Measurements from ENCODE around the gene CR2.
"Not testable (repeated sequence)": the region's sequence is repeated elsewhere in the genome, so short reads cannot be mapped to it uniquely, and the experiment has no call there.

CR2 gene

GRCh38 chr1:207454046-207454964, at the start of gene CR2:
TSS of gene CR2 (plus strand) at chr1:207454328. CDS start at chr1:207454419, 91 bp downstream.
- DNase-seq, result peak in 3 of 4 experiments; percentile 4 to 10 (median 6)

GRCh38 chr1:207404849-207405525, 49.1 kb upstream of the CR2 start:
- no peak for DNase-seq

- no peak for DNase-seq
Measured at GRCh38 chr1:207405814-207406213, 48.3 kb upstream of the CR2 start.

- no peak for DNase-seq
Measured at GRCh38 chr1:207407655-207408260, 46.4 kb upstream of the CR2 start.

- no peak for DNase-seq
Measured at GRCh38 chr1:207412845-207413244, 41.3 kb upstream of the CR2 start.

GRCh38 chr1:207414606-207415108, 39.5 kb upstream of the CR2 start:
- no peak for DNase-seq

- no peak for DNase-seq
Measured at GRCh38 chr1:207417076-207417475, 37.1 kb upstream of the CR2 start.

- DNase-seq, result no peak
Measured at GRCh38 chr1:207418351-207418750, 35.8 kb upstream of the CR2 start.

GRCh38 chr1:207420109-207420508, 34.0 kb upstream of the CR2 start:
- no peak for DNase-seq

GRCh38 chr1:207421078-207421477, 33.0 kb upstream of the CR2 start:
- no peak for DNase-seq

- DNase-seq, result no peak
Measured at GRCh38 chr1:207423560-207424292, 30.4 kb upstream of the CR2 start.

- DNase-seq, result no peak
Measured at GRCh38 chr1:207424570-207425131, 29.5 kb upstream of the CR2 start.

- DNase-seq, result no peak
Measured at GRCh38 chr1:207427832-207428585, 26.1 kb upstream of the CR2 start.

GRCh38 chr1:207428783-207429182, 25.3 kb upstream of the CR2 start:
- DNase-seq, result no peak

- no peak for DNase-seq
Measured at GRCh38 chr1:207429963-207430362, 24.2 kb upstream of the CR2 start.

GRCh38 chr1:207430602-207431001, 23.5 kb upstream of the CR2 start:
- no peak for DNase-seq

- no peak for DNase-seq
Measured at GRCh38 chr1:207431508-207431907, 22.6 kb upstream of the CR2 start.

- DNase-seq, result no peak
Measured at GRCh38 chr1:207433435-207433834, 20.7 kb upstream of the CR2 start.

- not testable (repeated sequence) for DNase-seq
Measured at GRCh38 chr1:207436746-207437145, 17.4 kb upstream of the CR2 start.

GRCh38 chr1:207440626-207441025, 13.5 kb upstream of the CR2 start:
- DNase-seq, result no peak

GRCh38 chr1:207444514-207445217, 9.5 kb upstream of the CR2 start:
- DNase-seq, result no peak

Measured in activated CD4-positive, CD25-positive, alpha-beta regulatory T cell (primary cell).